ENCODE measurements around the gene PTPRG.

The PTPRG gene

GRCh38 chr3:62188681-62189375 lies 627.5 kb downstream of the PTPRG start:
- CTCF ChIA-PET, result interaction anchor here (0.8 to 1.8 kb wide), 6 partner anchors 9 to 625 kb away, joined by 3 to 6 read pairs (median 4); no protein-coding TSS in a partner anchor
- H3K4me3 Mint-ChIP-seq, result no peak overlapping the region
- H3K27me3 Mint-ChIP-seq, result no peaks in the 10 kb centered on the region
- peak; percentile 78 for DNase-seq
- no peaks in the 10 kb centered on the region for H3K36me3 Mint-ChIP-seq
- H3K27ac Mint-ChIP-seq, result no peak overlapping the region
- no peaks in the 10 kb centered on the region for H3K9me3 Mint-ChIP-seq
- no peaks in the 10 kb centered on the region for H3K4me1 Mint-ChIP-seq

- no peaks in the 10 kb centered on the region for H3K27me3 Mint-ChIP-seq
- CTCF ChIA-PET, result interaction anchor here (1.3 kb wide), 2 partner anchors 331 to 807 kb away, joined by 4 to 6 read pairs; no protein-coding TSS in a partner anchor
- no peaks in the 10 kb centered on the region for H3K4me1 Mint-ChIP-seq
- DNase-seq, result no peak
- no peaks in the 10 kb centered on the region for H3K9me3 Mint-ChIP-seq
- no peaks in the 10 kb centered on the region for H3K36me3 Mint-ChIP-seq
- no peak overlapping the region for H3K27ac Mint-ChIP-seq
- no peak overlapping the region for H3K4me3 Mint-ChIP-seq
Observed at GRCh38 chr3:62189376-62189698, 628.0 kb downstream of the PTPRG start.

GRCh38 chr3:62192891-62193290 lies 631.5 kb downstream of the PTPRG start:
- H3K4me3 Mint-ChIP-seq, result no peak overlapping the region
- no peaks in the 10 kb centered on the region for H3K36me3 Mint-ChIP-seq
- no peak overlapping the region for H3K27ac Mint-ChIP-seq
- H3K9me3 Mint-ChIP-seq, result no peaks in the 10 kb centered on the region
- CTCF ChIA-PET, result no interaction called here
- DNase-seq, result no peak
- no peaks in the 10 kb centered on the region for H3K27me3 Mint-ChIP-seq
- H3K4me1 Mint-ChIP-seq, result no peaks in the 10 kb centered on the region

- CTCF ChIA-PET, result interaction anchor here (0.8 kb wide), 1 partner anchor 16 kb away, joined by 3 read pairs; no protein-coding TSS in a partner anchor
- no peaks in the 10 kb centered on the region for H3K4me1 Mint-ChIP-seq
- no peaks in the 10 kb centered on the region for H3K27me3 Mint-ChIP-seq
- no peak overlapping the region for H3K27ac Mint-ChIP-seq
- no peaks in the 10 kb centered on the region for H3K9me3 Mint-ChIP-seq
- no peak overlapping the region for H3K4me3 Mint-ChIP-seq
- no peak for DNase-seq
- H3K36me3 Mint-ChIP-seq, result no peaks in the 10 kb centered on the region
Observed at GRCh38 chr3:62193586-62194345, 632.4 kb downstream of the PTPRG start.

GRCh38 chr3:62197350-62198012 lies 636.1 kb downstream of the PTPRG start:
- DNase-seq, result no peak
- H3K4me1 Mint-ChIP-seq, result no peaks in the 10 kb centered on the region
- H3K4me3 Mint-ChIP-seq, result no peak overlapping the region
- CTCF ChIA-PET, result no interaction called here
- no peaks in the 10 kb centered on the region for H3K36me3 Mint-ChIP-seq
- H3K27ac Mint-ChIP-seq, result no peak overlapping the region
- no peaks in the 10 kb centered on the region for H3K27me3 Mint-ChIP-seq
- no peaks in the 10 kb centered on the region for H3K9me3 Mint-ChIP-seq

- CTCF ChIA-PET, result interaction anchor here (0.9 kb wide), 2 partner anchors 12 to 359 kb away, joined by 3 to 4 read pairs; no protein-coding TSS in a partner anchor
- H3K9me3 Mint-ChIP-seq, result no peaks in the 10 kb centered on the region
- H3K27ac Mint-ChIP-seq, result no peak overlapping the region
- no peaks in the 10 kb centered on the region for H3K36me3 Mint-ChIP-seq
- H3K27me3 Mint-ChIP-seq, result no peaks in the 10 kb centered on the region
- no peaks in the 10 kb centered on the region for H3K4me1 Mint-ChIP-seq
- no peak overlapping the region for H3K4me3 Mint-ChIP-seq
- DNase-seq, result no peak
Observed at GRCh38 chr3:62199126-62199525, 637.8 kb downstream of the PTPRG start.

- no peaks in the 10 kb centered on the region for H3K9me3 Mint-ChIP-seq
- no peaks in the 10 kb centered on the region for H3K4me1 Mint-ChIP-seq
- no peak for DNase-seq
- H3K27ac Mint-ChIP-seq, result no peak overlapping the region
- no peaks in the 10 kb centered on the region for H3K36me3 Mint-ChIP-seq
- CTCF ChIA-PET, result interaction anchor here (0.7 to 1.5 kb wide), 3 partner anchors 14 to 1253 kb away, joined by 3 to 4 read pairs (median 3); no protein-coding TSS in a partner anchor
- H3K27me3 Mint-ChIP-seq, result no peaks in the 10 kb centered on the region
- no peak overlapping the region for H3K4me3 Mint-ChIP-seq
Observed at GRCh38 chr3:62201438-62202035, 640.2 kb downstream of the PTPRG start.

- no peak for DNase-seq
- Mint-ChIP-seq H3K9me3 (no peaks in the 10 kb centered on the region), H3K36me3 (no peaks in the 10 kb centered on the region), H3K4me1 (no peaks in the 10 kb centered on the region), H3K27ac (no peak overlapping the region), H3K27me3 (no peaks in the 10 kb centered on the region), H3K4me3 (no peak overlapping the region)
- CTCF ChIA-PET, result no interaction called here
Observed at GRCh38 chr3:62203152-62203551, 641.8 kb downstream of the PTPRG start.

GRCh38 chr3:62203561-62203960 lies 642.2 kb downstream of the PTPRG start:
- Mint-ChIP-seq H3K36me3 (no peaks in the 10 kb centered on the region), H3K27me3 (no peaks in the 10 kb centered on the region), H3K4me3 (no peak overlapping the region), H3K4me1 (no peaks in the 10 kb centered on the region), H3K9me3 (no peaks in the 10 kb centered on the region), H3K27ac (no peak overlapping the region)
- CTCF ChIA-PET, result no interaction called here
- DNase-seq, result no peak

GRCh38 chr3:62207197-62207596 lies 645.8 kb downstream of the PTPRG start:
- no peaks in the 10 kb centered on the region for H3K36me3 Mint-ChIP-seq
- H3K4me1 Mint-ChIP-seq, result no peaks in the 10 kb centered on the region
- H3K9me3 Mint-ChIP-seq, result no peaks in the 10 kb centered on the region
- no peak overlapping the region for H3K4me3 Mint-ChIP-seq
- CTCF ChIA-PET, result no interaction called here
- no peak for DNase-seq
- no peak overlapping the region for H3K27ac Mint-ChIP-seq
- H3K27me3 Mint-ChIP-seq, result no peaks in the 10 kb centered on the region

GRCh38 chr3:62208385-62208784 lies 647.0 kb downstream of the PTPRG start:
- Mint-ChIP-seq H3K4me1 (no peaks in the 10 kb centered on the region), H3K27ac (no peak overlapping the region), H3K27me3 (no peaks in the 10 kb centered on the region), H3K36me3 (no peaks in the 10 kb centered on the region), H3K9me3 (no peaks in the 10 kb centered on the region), H3K4me3 (no peak overlapping the region)
- CTCF ChIA-PET, result no interaction called here
- no peak for DNase-seq

GRCh38 chr3:62209101-62209500 lies 647.7 kb downstream of the PTPRG start:
- Mint-ChIP-seq H3K4me3 (no peak overlapping the region), H3K27ac (no peak overlapping the region), H3K4me1 (no peaks in the 10 kb centered on the region), H3K27me3 (no peaks in the 10 kb centered on the region), H3K36me3 (no peaks in the 10 kb centered on the region), H3K9me3 (no peaks in the 10 kb centered on the region)
- CTCF ChIA-PET, result no interaction called here
- no peak for DNase-seq

GRCh38 chr3:62210011-62210410 lies 648.6 kb downstream of the PTPRG start:
- Mint-ChIP-seq H3K27ac (no peak overlapping the region), H3K4me3 (no peak overlapping the region), H3K4me1 (no peaks in the 10 kb centered on the region), H3K9me3 (no peaks in the 10 kb centered on the region), H3K27me3 (no peaks in the 10 kb centered on the region), H3K36me3 (no peaks in the 10 kb centered on the region)
- CTCF ChIA-PET, result no interaction called here
- DNase-seq, result no peak

GRCh38 chr3:62211675-62212429 lies 650.5 kb downstream of the PTPRG start:
- H3K36me3 Mint-ChIP-seq, result no peaks in the 10 kb centered on the region
- no peak overlapping the region for H3K4me3 Mint-ChIP-seq
- H3K9me3 Mint-ChIP-seq, result no peaks in the 10 kb centered on the region
- CTCF ChIA-PET, result no interaction called here
- no peak for DNase-seq
- H3K27me3 Mint-ChIP-seq, result no peaks in the 10 kb centered on the region
- no peaks in the 10 kb centered on the region for H3K4me1 Mint-ChIP-seq
- H3K27ac Mint-ChIP-seq, result no peak overlapping the region
